Effector memory CD4-positive, alpha-beta T cell (primary cell): ENCODE results near the gene MYO3A.
"Not testable (repeated sequence)": the region's sequence is repeated elsewhere in the genome, so short reads cannot be mapped to it uniquely, and the experiment has no call there.

Experiments
- DNase-seq, 3 donors: peaks; one replicate each; pipeline ENCODE4 v3.0.0-alpha.2; 2020
- H3K27ac ChIP-seq: 2 replicates; pipeline ENCODE4 v1.7.0; 2013; ENCODE audit warnings: mild to moderate bottlenecking, low read length, moderate library complexity; ENCODE audit not compliant: insufficient read depth, poor library complexity, severe bottlenecking
- H3K27me3 ChIP-seq: replicated peaks from 2 replicates; pipeline ENCODE4 v1.7.0; 2013; ENCODE audit warnings: mild to moderate bottlenecking, low read length; ENCODE audit not compliant: insufficient read depth, control insufficient read depth, poor library complexity, severe bottlenecking
- H3K36me3 ChIP-seq: 2 replicates; pipeline ENCODE4 v1.7.0; 2013; ENCODE audit warnings: mild to moderate bottlenecking, low read length, moderate library complexity; ENCODE audit not compliant: control insufficient read depth, insufficient read depth
- H3K4me1 ChIP-seq: 2 replicates; pipeline ENCODE4 v1.7.0; 2013; ENCODE audit warnings: low read length, mild to moderate bottlenecking; ENCODE audit not compliant: control insufficient read depth, insufficient read depth, poor library complexity, severe bottlenecking
- H3K4me3 ChIP-seq: 2 replicates; pipeline ENCODE4 v1.7.0; 2013; ENCODE audit warnings: low read length, low read depth, mild to moderate bottlenecking; ENCODE audit not compliant: insufficient read depth, poor library complexity, severe bottlenecking
- H3K9me3 ChIP-seq: 2 replicates; pipeline ENCODE4 v1.7.0; 2013; ENCODE audit warnings: mild to moderate bottlenecking, low read length, moderate library complexity; ENCODE audit not compliant: control insufficient read depth

MYO3A gene

GRCh38 chr10:26064106-26064505 is 130.1 kb downstream of the MYO3A start:
- DNase-seq = no peak
- H3K36me3 ChIP-seq = no peaks in the 10 kb centered on the region
- H3K4me3 ChIP-seq = no peak overlapping the region
- no peak overlapping the region for H3K27ac ChIP-seq
- H3K4me1 ChIP-seq = no peaks in the 10 kb centered on the region
- H3K9me3 ChIP-seq = no peaks in the 10 kb centered on the region
- no peaks in the 10 kb centered on the region for H3K27me3 ChIP-seq

- Histone ChIP-seq H3K27me3 (no peaks in the 10 kb centered on the region), H3K36me3 (no peaks in the 10 kb centered on the region), H3K4me1 (no peaks in the 10 kb centered on the region), H3K9me3 (no peaks in the 10 kb centered on the region), H3K27ac (no peak overlapping the region), H3K4me3 (no peak overlapping the region)
- DNase-seq = no peak
These were observed 133.7 kb downstream of the MYO3A start for GRCh38 chr10:26067680-26068079.

- H3K27me3 ChIP-seq, H3K4me3 ChIP-seq, H3K27ac ChIP-seq, H3K36me3 ChIP-seq, H3K9me3 ChIP-seq, H3K4me1 ChIP-seq, DNase-seq: not testable (repeated sequence)
These were observed 146.9 kb downstream of the MYO3A start for GRCh38 chr10:26080971-26081370.

DNA sequence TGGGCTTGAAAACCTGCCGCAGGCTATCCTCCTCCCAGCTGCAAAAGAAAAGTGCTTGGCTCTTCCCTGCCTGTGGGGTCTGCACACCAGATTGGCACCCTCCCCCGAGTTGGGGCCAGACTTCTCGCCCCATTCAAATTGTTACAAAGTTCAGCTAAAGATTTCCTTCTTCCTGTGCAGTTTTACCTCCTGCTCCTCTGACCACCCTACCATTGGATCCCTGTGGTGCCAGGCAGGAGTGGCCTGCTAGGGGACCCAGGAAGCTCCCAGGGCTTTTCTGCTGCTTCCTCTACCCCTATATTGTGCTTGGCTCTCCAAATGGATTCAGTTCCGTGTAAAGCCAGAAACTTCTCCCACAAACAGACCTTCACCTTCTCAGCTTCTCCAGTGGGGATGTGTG is 147.4 kb downstream of the MYO3A start:
- no peaks in the 10 kb centered on the region for H3K27me3 ChIP-seq
- no peaks in the 10 kb centered on the region for H3K36me3 ChIP-seq
- no peak overlapping the region for H3K27ac ChIP-seq
- no peaks in the 10 kb centered on the region for H3K9me3 ChIP-seq
- H3K4me3 ChIP-seq = no peak overlapping the region
- no peak for DNase-seq
- H3K4me1 ChIP-seq = no peaks in the 10 kb centered on the region

- Histone ChIP-seq H3K27me3 (no peaks in the 10 kb centered on the region), H3K9me3 (no peaks in the 10 kb centered on the region), H3K4me1 (no peaks in the 10 kb centered on the region), H3K36me3 (no peaks in the 10 kb centered on the region), H3K4me3 (no peak overlapping the region), H3K27ac (no peak overlapping the region)
- no peak for DNase-seq
These were observed 151.5 kb downstream of the MYO3A start for GRCh38 chr10:26085549-26085948.

DNA sequence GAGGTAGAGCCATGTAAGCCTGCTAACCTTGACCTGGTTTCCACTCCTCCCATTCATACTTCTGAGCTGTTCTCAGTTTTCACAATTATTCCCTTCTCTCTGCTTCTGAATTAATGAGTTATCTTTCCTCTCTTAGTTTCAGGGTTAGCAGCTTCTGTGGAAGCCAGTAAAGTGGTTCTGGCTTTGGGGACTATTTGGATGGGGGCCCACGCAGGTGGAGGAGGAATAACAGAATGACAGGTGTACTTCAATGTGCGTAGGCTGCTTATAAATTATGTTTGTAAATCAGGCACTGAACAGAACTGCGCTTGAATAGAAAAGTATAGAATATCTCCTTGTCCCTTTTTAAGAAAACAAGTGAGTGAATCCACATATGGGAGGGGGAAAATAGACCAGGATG is 153.6 kb downstream of the MYO3A start:
- Histone ChIP-seq H3K9me3 (no peaks in the 10 kb centered on the region), H3K4me3 (no peak overlapping the region), H3K27me3 (no peaks in the 10 kb centered on the region), H3K27ac (no peak overlapping the region), H3K4me1 (no peaks in the 10 kb centered on the region), H3K36me3 (no peaks in the 10 kb centered on the region)
- no peak for DNase-seq

DNA sequence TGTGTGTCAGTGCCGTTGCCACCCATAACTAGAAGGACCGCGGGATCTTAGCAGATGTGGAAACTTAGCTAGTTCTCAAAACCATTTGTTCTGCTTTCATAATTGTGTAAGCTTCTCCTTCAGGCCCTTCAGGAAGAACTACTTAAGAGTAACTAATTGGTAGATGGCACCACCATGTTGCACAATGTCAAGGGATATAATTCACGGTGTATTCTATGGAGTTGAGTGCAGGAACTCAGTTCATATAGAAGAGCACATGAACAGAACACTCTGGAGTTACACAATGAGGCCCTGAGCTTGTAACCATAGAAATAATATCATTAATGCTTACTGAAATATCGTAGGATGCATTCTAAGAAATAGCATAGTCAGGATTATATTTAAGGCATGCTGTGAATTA is 156.0 kb downstream of the MYO3A start:
- Histone ChIP-seq H3K9me3 (no peaks in the 10 kb centered on the region), H3K27me3 (no peaks in the 10 kb centered on the region), H3K27ac (no peak overlapping the region), H3K4me3 (no peak overlapping the region), H3K36me3 (no peaks in the 10 kb centered on the region), H3K4me1 (no peaks in the 10 kb centered on the region)
- no peak for DNase-seq

- Histone ChIP-seq H3K27me3 (no peaks in the 10 kb centered on the region), H3K4me1 (no peaks in the 10 kb centered on the region), H3K27ac (no peak overlapping the region), H3K4me3 (no peak overlapping the region), H3K9me3 (no peaks in the 10 kb centered on the region), H3K36me3 (no peaks in the 10 kb centered on the region)
- DNase-seq = no peak
These were observed 156.7 kb downstream of the MYO3A start for GRCh38 chr10:26090762-26091161.

DNA sequence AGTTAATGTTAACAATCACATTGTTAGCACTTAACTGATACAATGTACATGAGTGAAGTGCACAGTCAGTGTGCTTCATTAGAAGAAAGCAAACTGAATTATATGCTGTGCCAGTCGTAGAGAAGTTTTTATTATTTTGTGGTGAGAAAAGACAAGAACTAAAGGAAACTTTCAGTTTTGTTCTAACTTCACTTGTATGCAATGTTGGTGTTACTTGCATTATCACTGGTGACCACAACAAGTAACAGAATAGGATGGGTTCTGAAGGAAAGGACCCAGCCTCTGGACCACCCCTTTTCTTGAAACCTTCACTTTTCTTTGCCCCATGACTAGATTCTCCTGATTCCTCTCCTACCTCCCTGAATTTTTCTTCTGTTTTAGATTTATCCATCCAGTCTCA is 159.2 kb downstream of the MYO3A start:
- Histone ChIP-seq H3K27me3 (no peaks in the 10 kb centered on the region), H3K4me3 (no peak overlapping the region), H3K4me1 (no peaks in the 10 kb centered on the region), H3K9me3 (no peaks in the 10 kb centered on the region), H3K36me3 (no peaks in the 10 kb centered on the region), H3K27ac (no peak overlapping the region)
- no peak for DNase-seq

- Histone ChIP-seq H3K9me3 (no peaks in the 10 kb centered on the region), H3K36me3 (no peaks in the 10 kb centered on the region), H3K27ac (no peak overlapping the region), H3K27me3 (no peaks in the 10 kb centered on the region), H3K4me1 (no peaks in the 10 kb centered on the region), H3K4me3 (no peak overlapping the region)
- DNase-seq = no peak
These were observed 161.8 kb downstream of the MYO3A start for GRCh38 chr10:26095781-26096180.

DNA sequence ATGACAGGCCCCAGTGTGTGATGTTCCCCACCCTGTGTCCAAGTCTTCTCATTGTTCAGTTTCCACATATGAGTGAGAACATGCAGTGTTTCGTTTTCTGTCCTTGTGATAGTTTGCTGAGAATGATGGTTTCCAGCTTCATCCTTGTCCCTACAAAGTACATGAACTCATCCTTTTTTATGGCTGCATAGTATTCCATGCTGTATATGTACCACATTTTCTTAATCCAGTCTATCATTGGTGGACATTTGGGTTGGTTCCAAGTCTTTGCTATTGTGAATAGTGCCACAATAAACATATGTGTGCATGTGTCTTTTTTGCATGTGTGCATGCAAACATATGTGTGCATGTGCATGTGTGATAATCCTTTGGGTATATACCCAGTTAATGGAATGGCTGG is 163.5 kb downstream of the MYO3A start:
- not testable (repeated sequence) for H3K36me3 ChIP-seq

More for the DNA sequence above, 163.5 kb downstream of the MYO3A start:
- H3K9me3 ChIP-seq, H3K27me3 ChIP-seq, DNase-seq, H3K27ac ChIP-seq, H3K4me3 ChIP-seq, H3K4me1 ChIP-seq: not testable (repeated sequence)
